ENCODE data around the gene FAM174C. TPM values are rescaled to one million over a fixed set of nuclear protein-coding genes. Genes with fewer than 3 reads are reported as not detected.
"Not testable (repeated sequence)": the region's sequence is repeated elsewhere in the genome, so short reads cannot be mapped to it uniquely, and the experiment has no call there.

The FAM174C gene
- total RNA-seq, 1 experiment from 2014 or later, result 156 TPM

DNA sequence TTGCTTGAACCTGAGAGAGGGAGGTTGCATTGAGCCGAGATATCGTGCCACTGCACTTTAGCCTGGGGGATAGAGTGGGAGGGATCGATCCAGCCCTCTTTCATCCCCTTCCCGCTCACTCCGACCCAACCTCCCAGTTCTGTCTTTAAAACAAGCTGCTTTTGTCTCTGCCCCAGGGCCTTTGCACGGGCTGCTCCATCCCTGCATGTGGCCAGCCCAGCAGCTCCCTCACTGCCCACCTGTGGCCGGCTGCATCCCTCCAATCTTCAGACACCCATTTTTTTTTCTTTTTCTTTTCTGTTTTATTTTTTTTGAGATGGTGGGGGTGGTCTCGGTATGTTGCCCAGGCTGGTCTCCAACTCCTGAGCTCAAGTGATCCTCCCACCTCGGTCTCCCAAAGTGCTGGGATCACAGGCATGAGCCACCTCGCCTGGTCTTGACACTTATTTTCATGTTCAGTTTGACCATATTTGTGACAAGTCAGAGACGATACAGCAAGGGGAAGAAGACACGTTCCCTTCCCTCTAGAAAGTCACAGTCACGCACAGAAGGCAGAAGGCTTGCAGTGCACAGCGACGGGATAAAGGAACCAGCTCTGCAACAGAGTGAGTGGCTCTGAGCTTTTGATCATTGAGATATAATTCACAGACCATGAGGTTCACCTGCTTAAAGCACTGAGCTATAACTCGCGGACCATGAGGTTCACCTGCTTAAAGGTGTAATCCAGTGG, 42.1 kb downstream of the FAM174C start:
- DNase-seq (ENCODE audit: low spot score), result no peak

DNA sequence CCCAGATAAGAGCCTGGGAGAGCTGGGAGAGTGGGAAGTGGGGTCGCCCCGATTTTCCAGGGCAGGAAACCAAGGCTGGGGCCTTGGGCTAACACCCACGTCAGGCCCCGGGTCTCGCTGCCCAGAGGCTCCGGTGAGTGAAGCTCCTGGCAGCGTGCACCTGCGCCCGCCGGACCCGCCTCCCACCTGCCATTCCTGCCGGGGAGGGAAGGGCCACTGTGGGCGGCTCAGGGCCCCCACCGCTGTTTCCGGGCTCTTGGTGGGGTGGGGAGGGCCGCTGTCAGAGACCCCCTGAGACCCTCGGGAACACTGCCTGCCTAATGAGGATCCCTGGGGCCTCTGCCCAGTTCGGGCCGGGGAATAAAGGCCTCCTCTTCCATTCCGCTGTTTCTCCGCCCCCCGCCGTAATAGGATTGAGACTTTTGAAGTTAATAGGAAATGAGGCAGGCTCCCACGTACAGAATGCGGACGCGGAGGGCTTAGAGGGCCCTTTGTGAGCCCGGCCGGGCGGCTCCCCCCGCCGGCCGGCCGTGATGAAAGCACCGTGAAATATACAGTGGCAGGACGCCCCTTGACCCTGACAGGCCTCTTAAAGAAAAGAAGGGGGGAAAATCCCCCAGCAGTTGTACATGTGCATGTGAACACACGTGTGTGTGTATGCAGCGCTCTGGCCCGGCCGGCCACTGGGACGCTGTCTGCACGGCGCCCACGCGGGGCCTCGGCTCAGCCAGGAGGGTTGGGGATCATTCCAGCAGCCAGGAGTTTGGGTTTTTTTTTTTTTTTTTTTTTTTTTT, 43.5 kb downstream of the FAM174C start:
- no peak for DNase-seq (ENCODE audit: low spot score)

DNA sequence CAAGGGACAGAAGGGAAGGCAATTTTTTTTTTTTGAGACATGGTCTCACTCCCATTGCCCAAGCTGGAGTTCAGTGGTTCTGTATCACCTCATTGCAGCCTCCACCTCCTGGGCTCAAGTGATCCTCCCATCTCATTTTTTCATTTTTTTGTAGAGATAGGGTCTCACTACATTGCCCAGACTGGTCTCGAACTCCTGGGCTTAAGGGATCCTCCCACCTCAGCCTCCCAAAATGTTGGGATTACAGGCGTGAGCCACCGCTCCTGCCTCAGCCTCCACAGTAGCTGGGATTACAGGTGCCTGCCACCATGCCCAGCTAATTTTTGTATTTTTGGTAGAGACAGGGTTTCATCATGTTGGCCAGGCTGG, 44.9 kb downstream of the FAM174C start:
- not testable (repeated sequence) for DNase-seq (ENCODE audit: low spot score)

DNA sequence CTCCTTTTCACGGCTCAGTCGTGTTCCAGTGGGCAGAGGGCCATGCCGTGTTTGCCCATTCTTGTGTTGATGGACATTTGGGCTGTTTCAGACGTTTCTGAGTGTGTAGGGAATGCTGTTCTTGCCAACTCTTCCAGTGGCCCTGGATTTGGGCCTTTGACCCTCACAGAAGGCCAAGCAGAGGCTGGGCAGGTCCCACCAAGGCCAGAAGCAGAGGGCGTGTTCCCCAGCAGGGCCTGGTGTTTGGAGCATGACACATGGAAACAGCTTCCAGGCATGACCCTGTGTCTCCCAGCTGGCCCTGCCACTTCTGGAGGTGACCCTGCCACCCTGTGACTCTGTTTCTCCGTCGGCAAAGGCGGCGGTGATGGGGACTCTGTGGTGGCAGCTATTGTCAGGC, 46.2 kb downstream of the FAM174C start:
- DNase-seq (ENCODE audit: low spot score), result no peak

DNA sequence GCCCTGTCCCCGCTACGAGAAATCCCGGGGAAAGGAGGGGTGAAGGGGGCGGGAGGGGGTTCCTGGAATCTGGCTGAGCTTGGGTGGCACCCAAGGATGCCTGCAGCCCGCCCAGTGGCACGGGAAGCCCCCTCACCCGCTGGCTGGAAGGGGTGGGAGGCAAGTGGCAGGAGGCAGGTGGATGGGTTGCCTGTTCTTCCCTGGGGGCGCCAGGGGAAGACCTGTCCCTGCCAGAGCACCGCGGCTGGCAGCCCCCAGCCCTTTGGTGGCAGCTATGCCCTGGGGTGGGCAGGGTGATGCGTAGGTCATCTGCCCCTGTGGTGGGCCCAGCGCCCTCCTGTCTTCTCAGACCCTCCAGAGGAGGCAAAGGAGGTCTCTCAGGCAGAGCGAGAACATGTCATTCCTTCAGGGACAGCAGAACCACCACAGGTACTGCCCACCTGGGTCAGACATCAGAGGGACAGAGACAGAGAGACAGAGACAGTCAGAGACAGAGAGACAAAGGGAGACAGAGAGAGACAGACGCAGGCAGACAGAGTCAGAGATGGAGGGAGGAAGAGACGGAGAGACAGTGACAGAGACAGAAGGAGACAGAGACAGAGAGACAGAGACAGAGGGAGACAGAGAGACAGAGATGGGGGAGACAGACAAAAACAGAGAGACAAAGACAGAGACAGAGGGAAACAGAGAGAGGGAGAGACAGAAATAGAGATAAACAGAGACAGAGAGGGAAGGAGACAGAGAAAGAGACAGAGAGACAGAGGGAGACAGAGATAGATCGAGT, 47.1 kb downstream of the FAM174C start:
- DNase-seq (ENCODE audit: low spot score), result no peak

DNA sequence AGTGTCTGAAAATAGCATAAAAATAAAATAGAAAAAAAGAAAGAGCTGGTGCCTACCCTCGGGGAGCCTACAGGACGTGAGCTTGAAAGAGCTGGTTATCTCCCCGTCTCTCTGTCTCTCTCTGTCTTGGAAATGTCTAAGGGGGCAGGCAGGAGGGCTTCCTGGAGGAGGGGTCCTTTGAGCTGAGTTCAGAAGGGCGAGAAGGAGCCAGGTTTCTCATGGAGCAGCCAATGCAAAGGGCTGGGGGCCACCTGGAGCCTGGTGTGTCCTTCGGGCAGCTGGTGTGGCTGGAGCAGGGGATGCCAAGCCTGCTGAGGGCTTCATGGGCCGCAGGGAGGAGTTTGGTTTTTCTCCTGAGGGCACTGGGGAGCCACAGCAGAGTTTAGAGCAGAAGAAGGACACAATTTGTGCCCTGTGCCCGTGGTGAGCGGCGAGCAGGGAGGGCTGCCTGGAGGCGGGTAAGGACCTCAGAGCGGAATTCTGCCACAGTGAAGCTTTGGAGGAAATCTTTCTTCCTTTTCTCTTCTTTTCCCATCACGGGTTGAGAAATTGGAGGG, 49.0 kb downstream of the FAM174C start:
- DNase-seq (ENCODE audit: low spot score), result no peak

DNA sequence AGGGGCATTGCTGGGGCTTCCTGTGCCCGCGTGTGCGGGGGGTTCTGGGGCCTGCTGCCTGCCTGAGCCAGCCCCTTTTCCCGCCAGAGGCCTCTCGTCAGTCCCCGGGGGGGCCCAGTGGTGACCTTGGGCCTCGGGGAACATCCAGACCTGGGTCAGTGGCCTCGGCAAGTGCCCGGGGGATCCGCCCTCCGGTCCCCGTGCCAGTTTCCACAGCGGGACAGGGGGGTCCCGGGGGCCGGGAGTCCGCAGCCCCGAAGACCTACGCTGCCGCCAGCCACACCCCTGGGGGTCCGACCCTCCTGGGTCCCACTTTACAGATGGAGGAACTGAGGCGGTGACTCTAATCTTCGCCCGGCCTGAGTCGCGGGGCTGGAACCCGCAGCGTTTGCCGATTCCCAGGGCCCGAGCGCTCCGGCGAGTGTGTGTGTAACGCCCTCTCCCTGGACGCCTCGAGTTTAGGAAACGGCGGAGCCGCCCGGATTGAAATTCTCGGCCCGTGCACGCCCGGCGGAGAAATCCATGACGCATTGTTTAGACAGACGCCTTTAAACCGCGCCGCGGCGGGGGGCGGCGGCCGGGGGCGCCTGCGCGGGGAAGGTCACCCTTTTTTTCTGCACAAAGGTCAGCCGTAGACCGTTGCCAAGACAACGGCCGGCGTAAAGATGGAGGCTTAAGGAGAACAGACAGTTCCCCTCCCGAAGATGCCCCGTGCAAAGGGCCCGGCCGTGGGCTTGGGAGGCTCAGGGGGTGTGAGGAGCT, 49.7 kb downstream of the FAM174C start:
- DNase-seq (ENCODE audit: low spot score), result peak; percentile 19

DNA sequence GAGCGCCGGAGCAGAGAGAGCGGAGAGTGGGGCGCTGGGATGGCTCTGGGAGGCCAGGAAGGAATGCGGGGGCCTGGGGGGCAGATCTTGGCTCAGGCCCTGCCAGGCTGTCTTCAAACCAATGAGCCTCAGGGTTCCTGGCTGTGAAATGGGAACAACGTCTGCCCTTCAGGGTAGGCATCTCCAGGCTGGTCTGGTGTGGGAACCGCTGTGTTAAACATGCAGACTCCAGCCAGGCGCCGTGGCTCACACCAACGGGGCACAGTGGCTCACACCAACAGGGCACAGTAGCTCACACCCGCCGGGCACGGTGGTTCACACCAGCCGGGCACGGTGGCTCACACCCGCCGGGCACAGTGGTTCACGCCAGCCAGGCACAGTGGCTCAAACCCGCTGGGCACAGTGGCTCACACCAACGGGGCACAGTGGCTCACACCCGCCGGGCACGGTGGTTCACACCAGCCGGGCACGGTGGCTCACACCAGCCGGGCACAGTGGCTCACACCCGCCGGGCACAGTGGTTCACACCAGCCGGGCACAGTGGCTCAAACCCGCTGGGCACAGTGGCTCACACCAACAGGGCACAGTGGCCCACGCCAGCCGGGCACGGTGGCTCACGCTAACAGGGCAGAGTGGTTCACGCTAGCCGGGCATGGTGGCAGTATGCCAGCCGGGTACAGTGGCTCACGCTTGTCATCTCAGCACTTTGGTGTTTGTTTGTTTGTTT, 50.4 kb downstream of the FAM174C start:
- DNase-seq (ENCODE audit: low spot score), result no peak

DNA sequence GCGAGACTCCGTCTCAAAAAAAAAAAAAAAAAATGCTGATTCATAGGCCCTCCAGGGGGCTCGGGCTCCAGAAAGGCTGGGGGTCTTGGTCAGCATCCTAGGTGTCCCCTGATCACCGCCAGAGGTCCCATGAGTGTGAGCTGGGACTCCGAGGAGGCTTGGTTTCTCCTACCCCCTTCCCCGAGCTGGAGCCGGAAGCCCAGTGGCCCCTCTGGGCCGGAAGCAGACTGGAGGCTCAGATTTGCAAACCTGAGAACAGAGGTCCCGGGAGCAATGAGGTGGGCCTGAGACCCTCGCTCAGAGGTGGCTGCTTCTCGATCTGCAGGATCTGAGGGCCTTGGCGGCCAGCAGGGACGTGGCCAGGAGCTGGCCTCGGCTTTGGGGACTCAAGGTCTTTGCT, 51.8 kb downstream of the FAM174C start:
- DNase-seq (ENCODE audit: low spot score), result no peak

Other genes starting within 250 kb of the FAM174C start
- gene CNN2, start 248.9 kb upstream of the FAM174C start, total RNA-seq (2014; rRNA removed; shearing (Covaris generic)), result 265 and 298 TPM in 2 replicates
- 56.9 and 76.3 TPM in 2 replicates for gene ABCA7, start 235.4 kb upstream of the FAM174C start, total RNA-seq (2014; rRNA removed; shearing (Covaris generic))
- gene ARHGAP45, start 208.4 kb upstream of the FAM174C start, total RNA-seq (2014; rRNA removed; shearing (Covaris generic)), result 93.3 and 102 TPM in 2 replicates
- 394 and 395 TPM in 2 replicates for gene POLR2E, start 180.2 kb upstream of the FAM174C start, total RNA-seq (2014; rRNA removed; shearing (Covaris generic))
- 1,102 and 1,117 TPM in 2 replicates for gene GPX4, start 171.5 kb upstream of the FAM174C start, total RNA-seq (2014; rRNA removed; shearing (Covaris generic))
- gene SBNO2, start 101.3 kb upstream of the FAM174C start, total RNA-seq (2014; rRNA removed; shearing (Covaris generic)), result 49.6 and 50.5 TPM in 2 replicates
- gene STK11, start 69.8 kb upstream of the FAM174C start, total RNA-seq (2014; rRNA removed; shearing (Covaris generic)), result 101 and 114 TPM in 2 replicates
- gene CBARP, start 37.5 kb upstream of the FAM174C start, total RNA-seq (2014; rRNA removed; shearing (Covaris generic)), result 2.4 and 3.9 TPM in 2 replicates
- 142 and 159 TPM in 2 replicates for gene ATP5F1D, start 33.8 kb upstream of the FAM174C start, total RNA-seq (2014; rRNA removed; shearing (Covaris generic))
- 32.5 and 38.6 TPM in 2 replicates for gene MIDN, start 26.9 kb upstream of the FAM174C start, total RNA-seq (2014; rRNA removed; shearing (Covaris generic))
- 72.3 and 72.7 TPM in 2 replicates for gene CIRBP, start 6.2 kb upstream of the FAM174C start, total RNA-seq (2014; rRNA removed; shearing (Covaris generic))
- gene EFNA2, start 10.3 kb downstream of the FAM174C start, total RNA-seq (2014; rRNA removed; shearing (Covaris generic)), result 43.6 and 48.5 TPM in 2 replicates
- 133 and 170 TPM in 2 replicates for gene NDUFS7, start 108.4 kb downstream of the FAM174C start, total RNA-seq (2014; rRNA removed; shearing (Covaris generic))
- gene GAMT, start 126.0 kb downstream of the FAM174C start, total RNA-seq (2014; rRNA removed; shearing (Covaris generic)), result 0.26 and 0.97 TPM in 2 replicates
- 223 and 234 TPM in 2 replicates for gene DAZAP1, start 132.1 kb downstream of the FAM174C start, total RNA-seq (2014; rRNA removed; shearing (Covaris generic))
- gene RPS15, start 162.9 kb downstream of the FAM174C start, total RNA-seq (2014; rRNA removed; shearing (Covaris generic)), result 2,135 and 2,483 TPM in 2 replicates
- 0.16 and 0.43 TPM in 2 replicates for gene APC2, start 174.6 kb downstream of the FAM174C start, total RNA-seq (2014; rRNA removed; shearing (Covaris generic))
- gene C19orf25, start 203.7 kb downstream of the FAM174C start, total RNA-seq (2014; rRNA removed; shearing (Covaris generic)), result 56.0 and 72.9 TPM in 2 replicates
- gene PCSK4, start 214.8 kb downstream of the FAM174C start, total RNA-seq (2014; rRNA removed; shearing (Covaris generic)), result 0.99 and 2.1 TPM in 2 replicates
- gene REEP6, start 215.7 kb downstream of the FAM174C start, total RNA-seq (2014; rRNA removed; shearing (Covaris generic)), result 23.1 and 26.6 TPM in 2 replicates
- gene ADAMTSL5, start 237.5 kb downstream of the FAM174C start, total RNA-seq (2014; rRNA removed; shearing (Covaris generic)), result 1.3 and 3.9 TPM in 2 replicates
- gene PLK5, start 248.5 kb downstream of the FAM174C start, total RNA-seq (2014; rRNA removed; shearing (Covaris generic)), result not detected in 2 replicates